Activated T-cell treated with anti-CD3 and anti-CD28 coated beads for 24 hours (primary cell): Measurements from ENCODE around the gene LMBRD1.
"Not testable (repeated sequence)": the region's sequence is repeated elsewhere in the genome, so short reads cannot be mapped to it uniquely, and the experiment has no call there.

Experiments used
- DNase-seq: peaks from one replicate; pipeline ENCODE4 v3.0.0-alpha.2; 2020; ENCODE audit warnings: low read depth

Gene LMBRD1

DNA sequence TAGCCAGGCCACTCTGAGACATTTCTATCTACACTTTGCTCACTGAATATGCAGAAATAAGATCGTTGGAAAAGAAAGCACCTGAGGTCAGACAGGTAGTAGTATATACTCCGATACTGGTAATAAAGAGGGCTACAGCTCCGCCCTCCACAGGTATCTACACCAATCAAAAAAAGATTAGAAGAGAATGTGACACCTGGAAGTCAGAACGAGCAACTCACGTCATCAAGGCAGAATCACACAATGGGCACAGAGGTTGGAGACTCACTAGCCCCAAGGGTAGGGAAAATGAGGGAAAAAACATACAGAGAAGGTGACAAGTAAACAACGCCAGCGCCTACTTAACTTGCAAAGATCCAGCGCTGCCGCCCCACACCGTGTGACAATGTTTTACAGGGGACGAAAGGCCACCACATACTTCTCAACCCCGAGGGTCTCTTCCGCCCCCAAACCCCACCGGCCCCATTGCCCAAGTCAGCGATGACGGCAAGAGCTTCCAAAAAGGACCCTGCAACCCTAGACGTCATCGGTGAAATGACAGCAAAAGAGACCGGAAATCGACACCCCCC lies 653 bp downstream of the LMBRD1 start:
- DNase-seq, result peak; percentile 15

DNA sequence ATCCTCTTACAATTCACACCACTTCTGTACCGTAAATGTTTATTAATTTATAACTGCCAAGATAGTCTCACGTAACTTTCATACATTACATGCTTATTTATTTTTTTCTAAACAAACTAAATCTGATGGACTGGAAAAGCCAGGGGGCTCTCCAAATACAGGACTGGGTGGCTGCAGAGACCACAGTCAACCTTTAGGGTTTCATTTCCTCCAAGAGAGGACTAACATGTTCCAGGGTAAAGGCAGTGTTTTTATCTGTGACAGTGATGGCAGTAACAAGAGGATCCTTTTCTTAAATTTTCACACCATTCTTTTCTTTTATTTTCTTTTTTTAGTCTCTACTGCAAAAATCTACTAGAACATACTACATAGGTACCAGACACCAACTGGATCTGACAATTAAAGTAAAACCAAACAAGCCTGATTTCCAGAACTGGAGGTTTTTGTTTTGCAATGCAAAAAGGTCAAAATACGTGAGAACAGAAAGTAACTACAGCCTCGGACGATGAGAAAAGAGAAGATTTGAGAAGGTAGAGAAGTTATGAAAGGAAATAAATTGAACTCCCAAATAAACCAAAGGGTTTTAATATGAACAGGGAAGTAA lies 1.2 kb downstream of the LMBRD1 start:
- DNase-seq, result no peak

DNA sequence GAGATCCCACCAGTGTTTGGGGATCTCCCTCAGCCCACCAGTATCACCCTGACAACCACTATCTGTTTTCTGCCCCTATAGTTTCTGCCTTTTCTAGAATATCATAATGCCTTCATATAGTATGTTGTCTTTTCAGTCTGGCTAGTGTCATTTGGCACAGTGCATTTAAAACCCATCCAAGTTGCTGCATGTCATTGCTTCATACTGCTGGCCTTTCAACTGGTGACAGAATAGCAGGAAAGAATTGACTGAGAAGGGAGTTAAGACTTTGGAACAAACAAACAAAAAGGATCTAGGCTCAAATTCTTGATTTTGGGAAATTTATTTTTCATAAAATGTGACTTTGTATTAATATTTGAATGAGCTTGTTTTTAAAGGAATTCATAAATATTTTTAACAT lies 4.5 kb downstream of the LMBRD1 start:
- no peak for DNase-seq

DNA sequence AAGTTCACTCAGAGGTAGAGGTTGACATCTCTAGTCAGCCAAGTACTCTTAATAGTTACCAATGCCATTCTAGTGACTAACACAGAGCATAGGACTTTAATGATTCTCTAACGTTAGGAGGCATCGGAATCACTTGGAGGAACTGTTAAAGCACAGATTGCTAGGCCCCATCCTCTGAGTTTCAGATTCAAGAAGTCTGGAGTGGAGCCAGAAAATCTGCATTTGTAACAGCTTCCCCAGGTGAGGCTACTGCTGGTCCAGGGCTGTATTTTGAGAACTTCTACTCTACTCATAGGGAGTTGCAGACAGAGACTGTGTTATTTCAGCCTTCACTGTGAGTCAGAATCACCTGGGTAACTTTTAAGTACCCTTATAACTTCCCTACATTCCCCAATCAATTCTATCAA lies 5.7 kb downstream of the LMBRD1 start:
- no peak for DNase-seq

DNA sequence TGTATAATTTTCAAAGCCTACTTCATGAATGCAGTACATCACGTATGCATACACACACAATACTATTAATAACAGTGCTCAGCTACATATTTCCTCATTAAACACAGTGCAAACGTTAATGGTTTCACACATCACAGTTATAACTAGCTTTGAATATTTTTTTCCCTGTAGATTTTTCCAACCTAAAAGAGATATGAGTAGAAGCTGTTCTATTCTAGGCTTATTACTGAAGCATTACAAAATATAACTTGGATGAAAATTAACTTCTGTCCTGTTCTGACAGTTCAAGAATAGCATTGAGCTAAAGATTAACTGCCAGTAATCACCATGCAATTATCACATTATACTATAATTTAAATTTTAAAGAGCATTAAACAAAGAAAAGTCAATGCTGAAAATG lies 6.2 kb downstream of the LMBRD1 start:
- DNase-seq, result no peak

DNA sequence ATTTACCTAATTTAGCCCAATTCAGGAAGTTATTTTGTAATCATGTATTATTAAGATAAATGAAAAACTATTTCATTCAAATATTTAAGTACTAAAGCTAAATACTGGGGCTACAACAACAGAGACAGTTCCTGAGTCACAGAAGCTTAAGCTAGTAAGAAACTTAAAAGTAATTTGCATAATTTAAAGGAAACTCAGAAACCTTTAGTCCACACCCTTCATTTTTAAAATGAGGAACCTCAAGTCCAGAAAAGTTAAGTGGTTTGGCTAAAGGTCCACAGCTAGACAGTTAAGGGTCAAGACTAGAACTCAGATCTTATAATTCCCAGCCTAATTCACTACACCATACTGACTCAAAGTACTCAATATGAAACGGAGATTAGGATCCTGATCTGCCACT lies 7.2 kb downstream of the LMBRD1 start:
- no peak for DNase-seq

DNA sequence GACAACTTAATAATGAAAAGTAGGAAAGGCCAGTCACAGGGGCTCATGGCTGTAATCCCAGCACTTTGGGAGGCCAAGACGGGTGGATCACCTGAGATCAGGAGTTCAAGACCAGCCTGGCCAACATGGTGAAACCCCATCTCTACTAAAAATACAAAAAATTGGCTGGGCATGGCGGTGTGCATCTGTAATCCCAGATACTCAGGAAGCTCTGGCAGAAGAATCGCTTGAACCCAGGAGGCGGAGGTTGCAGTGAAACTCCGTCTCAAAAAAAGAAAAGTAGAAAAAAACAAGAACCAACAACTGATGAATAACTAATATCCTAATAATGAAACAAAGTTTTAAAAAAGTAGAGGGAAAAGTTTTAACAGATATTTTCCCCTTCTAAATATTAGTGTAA lies 9.4 kb downstream of the LMBRD1 start:
- not testable (repeated sequence) for DNase-seq

DNA sequence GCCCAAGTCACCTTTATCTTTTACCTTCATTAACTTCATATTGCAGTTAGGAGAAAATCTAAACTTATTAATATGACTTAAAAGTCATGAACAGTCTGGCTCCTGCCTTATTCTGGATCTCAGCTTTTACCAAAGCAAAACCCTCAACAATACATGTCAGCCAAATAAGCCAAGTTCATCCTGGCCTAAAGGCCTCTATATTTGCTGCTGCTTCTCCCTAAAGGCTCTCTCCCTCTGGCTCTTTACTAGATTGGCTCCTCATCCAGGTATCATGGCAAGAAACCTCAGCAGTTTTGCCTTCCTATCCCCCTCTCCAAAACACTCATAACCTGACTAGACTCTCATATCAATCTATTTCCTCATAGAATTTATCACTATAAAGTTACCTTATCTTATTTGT lies 11.1 kb downstream of the LMBRD1 start:
- no peak for DNase-seq

DNA sequence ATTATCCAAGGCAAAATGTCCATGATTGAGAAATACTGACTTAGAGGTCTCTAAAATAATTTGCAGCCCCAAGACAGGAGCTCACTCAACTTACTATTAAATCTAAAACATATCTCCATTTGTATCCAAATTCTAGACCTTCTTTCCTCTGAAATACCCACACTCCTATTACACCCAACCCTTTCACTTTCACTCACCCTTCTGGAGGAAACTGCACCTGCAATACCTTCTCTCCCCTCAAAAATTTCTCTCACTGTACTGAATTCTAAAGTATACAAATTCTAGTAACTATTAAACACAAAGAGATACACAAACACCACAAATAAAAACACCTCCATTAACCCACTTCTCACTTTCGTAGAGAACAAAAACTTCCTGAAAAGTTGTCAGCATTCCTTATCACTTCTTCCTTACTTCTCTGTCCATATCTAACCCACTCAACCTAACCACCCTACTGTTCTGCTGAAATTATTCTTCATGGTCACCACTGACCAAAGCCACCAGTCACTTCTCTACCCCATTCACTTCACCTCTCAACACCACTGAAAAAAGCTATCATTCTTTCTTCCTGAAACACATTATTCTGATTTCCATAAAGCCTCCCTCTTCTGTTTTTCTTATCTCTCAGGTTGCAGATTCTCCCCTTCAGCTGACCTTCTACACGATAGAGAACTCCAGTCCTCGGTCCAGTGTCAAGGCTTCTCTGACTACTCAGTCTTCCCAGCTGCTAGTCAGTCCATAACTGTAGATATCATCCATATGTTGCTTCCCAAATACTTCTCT lies 12.0 kb downstream of the LMBRD1 start:
- DNase-seq, result no peak

DNA sequence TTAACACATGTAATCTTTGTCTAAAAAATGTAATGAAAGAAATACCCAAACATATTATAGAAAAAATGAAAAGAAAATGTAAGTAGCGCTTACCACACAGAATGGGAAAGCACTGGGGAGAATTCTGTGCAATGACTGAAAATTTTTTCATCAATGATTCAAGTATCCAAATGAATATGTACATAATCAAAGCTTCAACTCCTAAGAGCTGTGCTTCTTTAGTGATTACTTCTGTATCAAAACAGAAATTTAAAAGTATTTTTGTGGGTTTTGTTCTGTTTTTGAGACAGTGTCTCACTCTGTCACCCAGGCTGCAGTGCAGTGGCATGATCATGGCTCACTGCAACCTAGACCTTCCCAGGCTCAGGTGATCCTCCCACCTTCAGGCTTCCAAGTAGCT lies 13.7 kb downstream of the LMBRD1 start:
- DNase-seq, result no peak

DNA sequence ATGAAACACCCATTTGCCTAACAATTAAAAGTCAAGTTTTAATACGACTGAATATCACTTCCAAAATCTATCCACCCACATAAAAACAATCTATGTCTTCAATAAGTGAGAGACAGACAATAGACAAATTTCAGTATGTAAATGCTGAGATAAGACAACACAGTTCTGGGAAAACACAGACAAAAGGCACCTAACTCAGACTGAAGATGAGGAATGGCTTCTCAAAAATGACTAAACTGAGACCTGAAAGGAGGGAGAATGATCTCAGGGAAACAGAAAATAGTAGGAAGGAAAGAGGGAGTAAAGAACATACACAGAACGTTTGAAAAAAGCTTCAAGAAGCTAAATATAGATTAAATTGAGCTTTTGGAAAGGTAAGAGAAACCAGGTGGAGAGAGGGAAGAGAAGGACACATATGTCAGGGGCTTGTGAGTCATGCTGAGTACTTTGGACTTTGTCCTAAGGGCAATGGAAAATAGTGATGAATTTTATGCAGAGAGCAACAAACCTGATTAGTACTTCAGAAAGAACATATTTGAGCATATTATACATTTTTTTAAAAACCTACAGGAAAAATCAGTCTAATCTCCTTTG lies 16.1 kb downstream of the LMBRD1 start:
- no peak for DNase-seq

DNA sequence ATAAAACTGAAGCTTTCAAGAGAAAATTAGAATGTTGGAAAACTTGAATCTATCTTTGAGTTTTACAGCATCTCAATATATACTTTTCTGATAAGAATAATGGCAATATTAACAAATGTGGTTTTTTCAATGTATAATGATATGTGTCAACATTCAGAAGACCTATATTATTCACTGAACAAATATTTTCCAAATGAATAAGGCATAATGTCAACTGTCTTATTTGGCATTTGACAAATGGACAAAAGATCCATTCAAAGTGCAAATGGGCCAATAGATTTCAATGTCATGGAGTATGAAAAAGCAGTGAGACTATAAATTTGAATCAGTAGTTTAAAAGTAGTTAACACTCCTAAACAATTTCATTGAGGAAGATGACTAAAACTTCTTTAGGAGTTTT lies 20.9 kb downstream of the LMBRD1 start:
- DNase-seq, result no peak

DNA sequence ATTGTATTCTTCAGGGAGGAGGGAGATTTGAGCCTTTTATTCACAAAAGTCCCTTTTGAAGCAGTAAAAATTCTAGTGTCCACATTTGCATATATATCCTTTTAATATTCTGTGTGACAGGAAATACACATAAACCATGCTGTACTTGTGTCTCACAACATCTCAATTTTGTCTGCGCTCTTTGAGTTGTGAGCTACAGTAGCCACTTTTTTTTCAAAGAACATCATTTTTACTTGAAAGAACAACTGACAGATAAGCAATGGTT lies 21.3 kb downstream of the LMBRD1 start:
- no peak for DNase-seq

DNA sequence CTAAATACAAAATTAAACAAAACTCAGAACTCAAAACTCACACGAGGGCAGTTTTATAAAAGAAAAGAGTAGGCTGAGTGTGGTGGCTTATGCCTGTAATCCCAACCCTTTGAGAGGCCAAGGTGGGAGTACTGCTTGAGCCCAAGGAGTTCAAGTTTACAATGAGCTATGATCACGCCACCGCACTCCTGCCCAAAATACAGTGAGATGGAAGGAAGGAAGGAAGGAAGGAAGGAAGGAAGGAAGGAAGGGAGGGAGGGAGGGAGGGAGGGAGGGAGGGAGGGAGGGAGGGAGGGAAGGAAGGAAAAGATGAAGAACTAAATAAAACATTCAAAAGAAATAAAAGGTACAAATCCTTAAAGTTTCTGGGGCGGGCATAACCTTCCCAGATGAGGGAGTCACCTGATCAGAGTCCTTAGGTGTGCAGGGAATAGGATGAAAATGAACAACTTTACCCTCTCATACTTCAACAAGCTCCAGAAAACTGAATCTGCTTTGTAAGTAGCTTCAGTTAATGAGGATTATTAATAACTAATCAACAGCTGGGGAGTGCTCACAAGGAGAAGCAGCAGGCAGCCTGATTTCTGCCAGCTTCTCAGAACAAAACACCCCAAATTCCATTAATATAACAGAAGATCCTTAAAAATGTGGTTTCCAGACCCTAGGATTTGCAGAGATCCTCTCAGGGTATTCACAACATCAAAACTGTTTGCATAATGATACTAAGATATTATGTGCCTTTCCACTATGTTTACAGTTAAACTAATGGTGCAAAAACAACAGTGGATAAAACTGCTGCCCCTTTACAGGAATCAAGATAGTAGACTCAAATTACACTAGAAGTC lies 21.8 kb downstream of the LMBRD1 start:
- DNase-seq, result no peak

DNA sequence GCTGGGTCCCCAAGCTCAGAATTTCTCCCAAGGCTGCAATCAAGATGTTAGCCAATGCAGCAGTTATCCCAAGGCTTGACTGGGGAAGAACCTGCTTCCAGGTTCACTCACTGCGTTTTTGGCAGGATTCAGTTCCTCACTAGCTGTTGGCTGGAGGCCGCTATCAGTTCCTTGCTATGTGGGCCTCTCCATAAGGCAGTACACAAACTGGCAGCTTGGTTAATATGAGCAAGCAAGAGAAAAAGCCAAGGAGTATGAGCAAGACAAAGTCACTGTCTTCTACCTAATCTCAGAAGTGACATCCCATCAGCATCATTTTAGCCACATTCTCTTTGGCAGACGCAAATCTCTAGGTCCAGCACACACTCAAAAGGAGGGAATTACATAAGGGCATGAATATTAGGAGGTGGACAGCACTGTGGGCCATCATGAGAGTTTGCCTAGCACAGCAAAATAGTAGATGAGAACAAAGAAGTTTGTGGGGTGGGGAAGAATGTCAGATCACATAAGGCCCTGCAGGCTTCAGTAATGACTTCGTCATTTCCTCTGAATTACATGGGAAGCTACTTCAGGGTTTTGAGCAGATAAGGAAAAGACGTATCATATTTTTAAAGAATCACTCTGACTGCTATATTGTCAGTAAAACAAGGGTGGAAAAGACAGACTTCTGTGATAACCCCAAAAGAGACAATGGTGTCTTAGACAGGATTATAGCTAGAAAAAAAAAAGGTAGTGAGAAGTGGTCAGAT lies 25.5 kb downstream of the LMBRD1 start:
- DNase-seq, result no peak

DNA sequence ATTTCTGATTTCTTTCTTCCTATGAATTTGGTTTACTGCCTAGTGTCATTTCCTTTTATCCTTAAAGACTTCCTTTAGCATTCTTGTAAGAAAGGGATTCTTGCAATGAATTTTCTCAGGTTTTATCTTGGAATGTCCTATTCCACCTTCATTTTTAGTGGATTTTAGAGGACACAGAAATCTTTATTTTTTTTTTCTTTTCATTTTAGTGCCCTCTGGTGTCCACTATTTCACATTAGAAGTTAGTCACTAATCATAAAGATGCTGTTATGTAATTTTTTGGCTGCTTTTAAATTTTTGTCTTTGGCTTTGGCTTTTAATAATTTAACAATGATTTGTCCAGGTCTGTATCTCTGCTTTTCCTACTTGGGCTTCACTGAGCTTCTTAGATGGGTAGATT lies 28.1 kb downstream of the LMBRD1 start:
- DNase-seq, result no peak

DNA sequence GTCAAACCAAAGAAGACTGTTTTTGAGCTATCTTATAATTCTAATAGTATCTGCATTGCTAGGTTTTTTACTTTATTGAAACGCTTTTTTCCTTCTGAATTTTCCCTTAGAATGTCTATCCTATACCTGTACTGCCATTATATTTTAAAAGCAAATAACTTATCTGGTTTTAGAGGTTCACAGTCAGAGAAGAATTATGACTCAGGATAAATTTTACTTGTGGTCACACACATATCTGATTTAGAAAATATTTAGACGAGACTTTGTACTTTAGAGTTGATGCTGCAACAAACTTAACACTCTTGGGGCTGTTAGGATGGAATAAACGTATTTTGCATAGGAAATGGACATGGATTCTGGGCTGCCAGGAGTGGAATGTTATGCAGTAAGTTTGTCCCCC lies 33.0 kb downstream of the LMBRD1 start:
- no peak for DNase-seq

DNA sequence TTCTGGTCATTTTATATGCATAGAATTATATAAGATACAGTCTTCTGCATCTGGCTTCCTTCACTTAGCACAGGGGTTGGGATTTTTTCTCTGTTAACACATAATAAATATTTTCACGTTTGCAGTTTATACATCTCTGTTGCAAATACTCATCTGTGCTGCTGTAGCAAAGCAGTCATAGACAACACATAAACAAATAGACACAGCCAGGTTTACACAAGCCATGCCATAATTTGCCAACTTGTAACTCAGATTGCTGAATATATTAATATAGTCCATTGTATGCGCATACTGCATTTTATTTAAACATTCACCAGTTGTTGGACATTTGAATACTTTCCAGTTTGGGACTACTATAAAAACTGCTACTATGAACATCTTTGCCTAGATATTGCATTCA lies 35.0 kb downstream of the LMBRD1 start:
- no peak for DNase-seq

DNA sequence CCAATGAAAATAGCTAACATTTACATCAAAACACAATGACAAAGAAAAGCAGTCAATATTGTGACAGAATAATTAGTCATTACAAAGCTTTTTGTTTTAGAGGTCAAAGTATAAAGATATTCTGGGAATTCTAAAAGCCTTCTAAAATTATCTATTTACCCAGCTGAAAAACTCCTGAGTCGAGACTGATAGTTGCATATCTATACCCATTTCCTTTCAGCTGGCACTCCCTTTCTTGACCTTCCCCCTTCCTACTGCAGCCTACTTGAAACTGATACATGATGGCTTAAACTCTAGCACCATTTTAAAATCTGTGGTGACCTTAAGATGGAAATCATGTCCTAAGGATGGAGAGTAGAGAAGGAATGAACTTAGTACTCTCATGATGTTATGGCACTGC lies 38.6 kb downstream of the LMBRD1 start:
- DNase-seq, result no peak

DNA sequence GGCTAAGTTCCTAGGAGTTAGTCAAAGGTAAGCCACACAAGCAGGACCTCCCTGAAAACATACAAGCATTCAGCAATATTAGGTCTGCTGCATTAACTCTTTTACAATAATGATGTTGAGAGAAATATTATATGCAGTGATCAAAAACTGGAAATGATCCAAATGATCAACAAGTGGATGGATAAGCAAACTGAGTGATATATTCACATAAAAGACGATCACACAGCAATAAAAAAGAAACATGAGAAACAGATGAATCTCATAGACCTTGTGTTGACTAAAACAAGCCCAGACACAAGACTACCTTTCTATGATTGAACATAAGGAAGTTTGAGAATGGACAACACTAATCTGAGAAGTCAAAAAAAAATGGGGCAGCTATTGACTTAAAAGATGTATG lies 39.9 kb downstream of the LMBRD1 start:
- DNase-seq, result no peak

DNA sequence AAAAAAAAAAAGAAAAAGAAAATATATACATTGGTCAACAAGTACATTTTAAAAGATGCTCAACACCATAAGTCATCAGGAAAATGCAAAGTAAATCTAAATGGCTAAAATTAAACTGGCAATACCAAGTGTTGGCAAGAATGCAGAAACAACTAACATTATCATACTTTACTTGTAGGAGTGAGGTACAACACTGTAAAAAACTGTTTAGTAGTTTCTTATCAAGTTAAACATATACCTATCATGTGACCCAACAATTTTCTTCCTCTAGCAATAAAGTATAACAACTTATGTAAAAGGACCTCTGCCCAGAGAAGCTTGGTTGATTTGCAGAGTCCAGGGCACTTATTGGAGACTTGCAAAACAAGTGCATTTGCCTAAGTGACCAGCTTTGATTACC lies 40.4 kb downstream of the LMBRD1 start:
- no peak for DNase-seq

DNA sequence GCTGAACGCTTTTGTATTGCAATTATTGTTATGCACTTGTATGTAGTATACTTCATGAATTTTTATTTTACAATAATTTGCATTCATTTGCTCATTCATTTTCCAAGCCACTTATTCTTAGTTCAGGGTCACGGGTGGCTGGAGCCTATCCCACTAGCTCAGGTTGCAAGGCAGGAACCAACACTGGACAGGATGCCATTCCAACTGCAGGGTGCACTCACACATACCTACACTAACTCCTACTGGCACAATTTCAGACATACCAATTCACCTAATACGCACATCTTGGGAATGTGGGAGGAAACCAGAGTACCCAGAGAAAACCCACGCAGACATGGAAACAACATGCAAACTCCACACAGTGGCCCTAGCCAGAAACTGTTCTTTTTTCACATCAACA lies 61.8 kb downstream of the LMBRD1 start:
- DNase-seq, result no peak
